ENCODE results near the gene ADAMTS1.

ADAMTS1 gene

DNA sequence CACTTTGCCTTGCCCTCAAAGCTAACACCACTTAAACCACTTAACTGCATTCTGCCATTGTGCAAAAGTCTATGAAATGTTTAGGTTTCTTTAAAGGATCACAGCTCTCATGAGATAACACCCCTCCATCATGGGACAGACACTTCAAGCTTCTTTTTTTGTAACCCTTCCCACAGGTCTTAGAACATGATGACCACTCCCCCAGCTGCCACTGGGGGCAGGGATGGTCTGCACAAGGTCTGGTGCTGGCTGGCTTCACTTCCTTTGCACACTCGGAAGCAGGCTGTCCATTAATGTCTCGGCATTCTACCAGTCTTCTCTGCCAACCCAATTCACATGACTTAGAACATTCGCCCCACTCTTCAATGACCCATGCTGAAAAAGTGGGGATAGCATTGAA, 7.7 kb downstream of the ADAMTS1 start:
- DNase-seq (ENCODE audit: insufficient read length, low spot score): no peak
- no peak for FAIRE-seq
- TF ChIP-seq, protein P1, sequence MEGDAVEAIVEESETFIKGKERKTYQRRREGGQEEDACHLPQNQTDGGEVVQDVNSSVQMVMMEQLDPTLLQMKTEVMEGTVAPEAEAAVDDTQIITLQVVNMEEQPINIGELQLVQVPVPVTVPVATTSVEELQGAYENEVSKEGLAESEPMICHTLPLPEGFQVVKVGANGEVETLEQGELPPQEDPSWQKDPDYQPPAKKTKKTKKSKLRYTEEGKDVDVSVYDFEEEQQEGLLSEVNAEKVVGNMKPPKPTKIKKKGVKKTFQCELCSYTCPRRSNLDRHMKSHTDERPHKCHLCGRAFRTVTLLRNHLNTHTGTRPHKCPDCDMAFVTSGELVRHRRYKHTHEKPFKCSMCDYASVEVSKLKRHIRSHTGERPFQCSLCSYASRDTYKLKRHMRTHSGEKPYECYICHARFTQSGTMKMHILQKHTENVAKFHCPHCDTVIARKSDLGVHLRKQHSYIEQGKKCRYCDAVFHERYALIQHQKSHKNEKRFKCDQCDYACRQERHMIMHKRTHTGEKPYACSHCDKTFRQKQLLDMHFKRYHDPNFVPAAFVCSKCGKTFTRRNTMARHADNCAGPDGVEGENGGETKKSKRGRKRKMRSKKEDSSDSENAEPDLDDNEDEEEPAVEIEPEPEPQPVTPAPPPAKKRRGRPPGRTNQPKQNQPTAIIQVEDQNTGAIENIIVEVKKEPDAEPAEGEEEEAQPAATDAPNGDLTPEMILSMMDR (IDR thresholded peaks at IDR 0.05; ENCODE audit: insufficient read depth, missing control alignments): no peak

DNA sequence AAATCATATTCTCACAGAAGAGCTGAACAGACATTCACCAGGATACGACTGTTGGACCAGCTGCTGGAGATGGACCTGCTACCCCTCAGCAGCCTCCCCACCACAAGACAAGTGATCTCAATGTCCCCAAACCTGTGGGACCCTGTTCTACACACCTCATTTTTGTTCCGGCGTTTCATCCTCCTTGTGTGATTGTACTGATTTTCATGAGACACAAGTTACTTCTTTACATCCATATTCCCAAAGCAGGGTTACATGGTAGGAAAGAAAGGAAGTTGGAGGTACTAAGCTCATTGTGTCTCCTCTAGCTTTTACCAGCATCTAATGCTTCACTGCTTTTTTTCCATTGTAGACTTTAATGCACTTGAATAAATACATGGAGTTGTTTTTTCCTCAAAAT, 8.7 kb downstream of the ADAMTS1 start:
- TF ChIP-seq, protein P1 (IDR thresholded peaks at IDR 0.05; ENCODE audit: insufficient read depth, missing control alignments): no peak
- FAIRE-seq: no peak
- no peak for DNase-seq (ENCODE audit: insufficient read length, low spot score)

DNA sequence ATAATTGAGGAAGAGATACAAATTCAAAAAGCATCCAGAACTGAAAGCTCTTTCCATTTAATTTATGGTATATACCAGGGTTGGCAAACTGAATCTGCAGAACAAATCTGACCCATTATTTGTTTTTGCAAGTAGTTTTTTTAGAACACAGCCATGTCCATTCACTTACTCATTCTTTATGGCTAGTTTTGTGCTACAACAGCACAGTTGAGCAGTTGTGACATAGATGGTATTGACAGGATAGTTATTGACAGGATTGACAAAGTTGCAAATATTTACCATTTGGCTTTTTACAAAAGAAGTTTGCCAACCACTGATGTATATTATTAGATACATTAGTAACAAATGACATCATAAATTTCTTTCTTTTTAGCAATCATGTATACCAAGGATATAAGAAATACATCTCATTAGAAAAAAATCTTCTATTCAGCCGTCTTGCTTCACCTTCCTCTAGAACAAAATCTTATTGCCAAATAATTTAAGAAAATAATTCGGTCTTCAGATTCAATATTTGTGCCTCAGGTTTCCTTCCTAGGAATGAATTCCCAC, 9.4 kb downstream of the ADAMTS1 start:
- TF ChIP-seq, protein P1 (IDR thresholded peaks at IDR 0.05; ENCODE audit: insufficient read depth, missing control alignments): no peak
- DNase-seq (ENCODE audit: insufficient read length, low spot score) (no peak), FAIRE-seq (no peak)

DNA sequence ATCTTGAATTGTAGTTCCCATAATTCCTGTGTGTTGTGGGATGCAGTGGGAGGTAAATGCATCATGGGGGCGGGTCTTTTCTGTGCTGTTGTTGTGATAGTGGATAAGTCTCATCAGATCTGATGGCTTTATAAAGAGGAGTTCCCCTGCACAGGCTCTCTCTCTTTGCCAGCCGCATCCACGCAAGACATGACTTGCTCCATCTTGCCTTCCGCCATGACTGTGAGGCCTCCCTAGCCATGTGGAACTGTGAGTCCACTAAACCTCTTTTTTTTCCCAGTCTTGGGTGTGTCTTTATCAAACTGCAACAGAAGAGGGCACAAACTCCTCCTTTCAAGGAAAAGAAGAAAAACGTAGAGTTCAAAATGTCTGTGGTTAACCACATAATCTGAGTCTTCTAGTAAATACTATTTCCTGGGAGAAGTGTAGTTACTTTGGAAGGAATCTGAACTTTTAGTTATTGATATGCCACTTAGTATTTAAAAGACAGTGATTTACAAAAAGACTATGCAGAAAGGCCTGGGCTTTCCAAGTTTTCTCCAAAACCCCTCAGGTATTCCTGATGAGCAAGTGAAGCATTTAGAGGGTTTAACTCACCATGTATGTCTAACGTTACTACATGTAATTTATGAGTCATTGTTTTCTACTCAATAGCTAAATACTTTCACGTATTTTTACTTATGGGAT, 10.0 kb downstream of the ADAMTS1 start:
- no peak for FAIRE-seq
- TF ChIP-seq, protein P1 (IDR thresholded peaks at IDR 0.05; ENCODE audit: insufficient read depth, missing control alignments): no peak
- DNase-seq (ENCODE audit: insufficient read length, low spot score): no peak

DNA sequence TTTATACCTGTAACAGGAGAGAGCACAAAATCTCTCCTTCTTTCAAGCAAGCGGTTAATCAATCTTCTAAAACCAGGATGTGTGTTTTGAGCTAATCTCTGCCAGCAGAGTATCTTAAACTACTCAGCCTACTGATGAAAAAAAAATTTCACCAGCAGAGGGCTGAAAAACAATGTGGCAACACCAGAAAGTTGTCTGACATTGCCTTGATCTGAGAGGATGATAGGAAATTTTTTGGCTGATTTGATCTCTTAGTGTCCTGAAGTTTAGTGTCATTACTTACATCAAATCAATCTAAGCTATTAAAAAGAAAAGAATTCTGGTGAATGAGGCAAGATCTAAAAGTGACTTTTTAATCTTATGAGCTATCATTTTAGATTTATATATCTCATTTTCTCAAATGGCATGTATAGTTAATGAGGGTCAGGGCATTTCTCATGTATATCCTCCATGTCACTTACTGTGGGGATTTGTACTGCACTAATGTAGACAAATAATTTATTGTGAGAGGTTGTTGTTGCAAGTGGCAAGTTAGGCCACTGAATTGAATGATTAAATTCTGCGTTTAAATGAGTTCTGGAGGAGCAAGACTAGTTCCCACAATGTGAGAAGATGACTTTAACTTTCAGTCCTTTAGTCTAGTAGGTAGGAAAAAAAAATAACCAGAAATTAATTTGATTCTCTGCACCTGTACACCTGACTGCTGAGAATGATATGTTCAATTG, 10.9 kb downstream of the ADAMTS1 start:
- TF ChIP-seq, protein P1 (IDR thresholded peaks at IDR 0.05; ENCODE audit: insufficient read depth, missing control alignments): peak; percentile 0
- no peak for FAIRE-seq
- no peak for DNase-seq (ENCODE audit: insufficient read length, low spot score)

DNA sequence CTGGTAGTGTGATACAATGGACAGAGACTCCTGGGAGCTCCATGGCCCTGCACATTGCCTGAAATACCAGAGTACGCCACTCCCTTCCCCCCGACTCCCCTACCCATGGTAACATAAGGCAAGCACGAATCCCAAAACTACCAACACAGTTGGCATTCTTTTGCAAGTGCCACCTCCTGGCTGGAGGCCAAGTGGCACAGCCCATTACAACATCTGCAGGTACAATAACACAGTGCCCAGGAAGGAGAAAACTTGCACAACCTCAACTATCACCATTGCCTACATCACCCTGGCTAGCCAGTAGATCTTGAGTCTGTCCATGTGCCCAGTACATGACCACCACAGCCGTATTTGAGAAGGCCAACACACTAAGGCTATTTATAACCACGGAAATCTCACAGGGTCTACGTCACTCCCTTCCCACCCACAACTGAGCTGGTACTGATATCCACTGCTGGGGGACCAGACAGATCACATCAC, 11.7 kb downstream of the ADAMTS1 start:
- DNase-seq (ENCODE audit: insufficient read length, low spot score): no peak
- no peak for FAIRE-seq
- TF ChIP-seq, protein P1 (IDR thresholded peaks at IDR 0.05; ENCODE audit: insufficient read depth, missing control alignments): no peak

Data from D721Med (cell line).